Renal cortex interstitium (tissue), 11 donors: ENCODE results near the gene SSH2. TPM values are rescaled to one million over a fixed set of nuclear protein-coding genes. Genes with fewer than 3 reads are reported as not detected.

Experiments used
- DNase-seq, 11 donors: peaks; one replicate each; pipeline ENCODE4 v3.0.0-alpha.2; 2013; ENCODE audit warnings: low read depth in 9 of 11, low spot score in 4 of 11; ENCODE audit errors: extremely low read depth in 1 of 11
- polyA plus RNA-seq, 3 donors: library from polyadenylated mRNA; unstranded; fragments of 120-200 nt; gene quantifications; one replicate each; pipeline ENCODE4 v1.2.1, GENCODE V29; 2013; ENCODE audit not compliant: insufficient read length in 3 of 3

Gene SSH2
- polyA plus RNA-seq, 3 donors: 16.1 to 19.7 (median 16.5) TPM

DNA sequence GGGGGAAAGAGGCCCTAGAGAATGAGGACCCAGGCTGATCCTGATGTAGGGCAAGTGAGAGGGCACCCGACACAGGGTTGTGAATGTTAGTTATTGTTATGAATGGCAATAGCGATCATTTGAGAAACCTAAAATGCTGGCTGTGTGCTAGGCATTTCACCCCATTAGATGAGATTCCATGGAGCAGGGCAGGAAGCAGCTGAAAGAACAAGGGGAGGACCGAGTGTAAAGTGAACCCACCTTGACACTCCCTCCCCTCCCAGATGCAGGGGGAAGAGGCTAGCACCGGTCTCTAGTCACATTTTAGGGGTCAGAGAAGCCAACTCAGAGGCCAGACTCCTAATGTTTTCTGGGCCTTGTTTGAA, 306.8 kb downstream of the SSH2 start:
- DNase-seq: no peak

DNA sequence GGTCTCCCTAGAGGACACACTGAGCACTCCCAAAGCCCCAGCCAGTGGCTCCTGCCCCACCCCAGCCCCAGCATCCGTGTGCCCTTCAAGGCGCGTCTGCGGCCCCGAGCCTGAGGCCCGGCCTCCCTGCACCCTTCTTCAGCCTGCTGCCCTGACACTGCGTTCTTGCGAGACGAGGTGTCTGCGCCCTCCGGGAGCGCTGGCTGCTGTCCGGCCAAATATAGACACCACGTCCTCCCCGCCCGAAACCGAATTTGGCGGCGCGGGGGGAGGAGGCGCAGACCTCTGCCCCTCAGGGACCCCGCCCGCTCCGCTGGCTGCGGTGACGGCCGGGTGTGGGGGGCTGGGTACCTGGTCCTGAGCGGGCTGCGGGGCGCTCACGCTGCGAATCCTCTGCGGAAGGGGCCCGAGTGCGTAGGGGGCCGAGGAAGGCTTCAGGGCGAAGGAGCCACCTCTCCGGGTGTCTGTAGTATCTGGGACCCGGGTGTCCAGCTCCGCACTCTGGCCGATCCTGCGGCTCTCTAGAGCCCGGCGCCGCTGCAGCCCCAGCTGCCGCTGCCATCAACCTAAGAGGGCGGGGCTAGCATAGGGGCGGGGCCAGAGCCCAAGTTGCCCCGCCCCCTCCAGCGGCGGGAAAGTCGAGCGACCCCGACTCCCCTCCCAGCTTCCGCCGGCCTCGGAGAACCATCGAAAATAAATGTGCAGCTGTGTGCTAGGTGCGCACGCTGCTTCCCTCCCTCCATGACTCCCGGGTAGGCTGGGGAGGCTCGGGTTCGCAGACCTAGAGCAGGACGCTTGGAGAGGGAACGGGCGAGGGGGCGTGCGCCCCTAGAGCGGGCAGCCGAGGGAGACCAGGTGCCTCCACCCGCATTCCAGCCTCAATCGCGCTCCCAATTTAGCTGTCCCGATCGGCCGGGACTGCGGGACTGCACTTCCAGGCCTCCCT, 307.4 kb downstream of the SSH2 start, which contains the start of gene CORO6:
Gene CORO6 (minus strand): TSS at position 576 of the 946 bp plus-strand sequence. CDS start 1,491 bp downstream, outside the sequence.
- DNase-seq: peak in 1 of 11 donors; percentile 60

DNA sequence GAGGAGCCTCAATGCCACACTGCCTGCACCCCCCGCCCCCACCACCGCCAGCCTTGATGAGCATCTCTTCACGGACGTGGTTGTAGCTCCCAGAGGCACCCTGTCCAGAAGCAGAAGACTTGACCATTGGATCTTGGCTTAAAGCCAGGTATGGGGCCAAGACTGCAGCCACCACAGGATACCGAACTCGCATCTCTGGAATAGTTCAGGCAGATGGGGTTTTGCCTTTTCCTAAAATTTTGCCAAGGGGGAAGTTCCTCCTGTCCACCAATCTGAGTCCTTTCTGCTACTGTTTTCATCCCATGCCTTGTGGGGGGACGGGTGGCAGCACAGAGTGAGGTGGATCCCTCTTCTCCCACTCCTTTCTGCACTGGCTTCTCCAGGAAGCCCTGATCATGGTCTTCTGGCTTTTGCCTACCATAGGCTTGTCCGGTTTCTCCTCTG, 308.3 kb downstream of the SSH2 start:
- no peak for DNase-seq

DNA sequence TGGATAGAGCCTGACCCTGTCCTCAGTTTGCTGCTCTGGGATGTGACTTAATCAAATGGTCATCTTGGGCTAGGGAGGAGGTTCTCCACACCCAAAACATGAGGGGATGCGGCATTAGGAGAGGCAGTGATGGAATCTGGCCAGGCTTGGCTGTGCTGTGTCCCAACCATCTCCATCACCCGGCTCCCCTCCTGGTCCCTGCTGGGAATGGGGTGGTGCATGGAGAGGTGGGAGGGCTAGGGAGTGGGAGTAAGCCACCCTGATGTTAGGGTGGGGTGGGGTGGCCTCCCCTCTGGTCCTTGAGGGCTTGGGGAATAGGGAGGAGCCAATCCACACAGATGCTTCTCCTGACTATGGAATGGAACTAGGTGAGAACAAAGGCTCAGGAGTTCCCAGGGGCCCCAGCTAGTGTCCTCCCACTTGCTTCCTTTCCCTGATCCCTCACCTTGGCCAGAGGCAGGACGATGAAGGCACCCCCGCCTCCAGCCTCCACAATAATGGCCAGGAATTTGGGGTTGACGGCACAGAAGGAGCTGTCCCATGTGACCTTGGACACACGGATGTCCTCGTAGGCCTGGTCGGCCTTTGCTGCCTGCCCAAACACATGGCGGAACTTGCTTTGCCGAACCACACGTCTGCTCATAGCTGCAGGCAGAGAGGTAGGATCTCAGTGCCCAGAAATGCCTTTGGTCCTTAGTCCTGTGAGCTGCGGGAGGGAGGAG, 309.1 kb downstream of the SSH2 start:
- DNase-seq: no peak

DNA sequence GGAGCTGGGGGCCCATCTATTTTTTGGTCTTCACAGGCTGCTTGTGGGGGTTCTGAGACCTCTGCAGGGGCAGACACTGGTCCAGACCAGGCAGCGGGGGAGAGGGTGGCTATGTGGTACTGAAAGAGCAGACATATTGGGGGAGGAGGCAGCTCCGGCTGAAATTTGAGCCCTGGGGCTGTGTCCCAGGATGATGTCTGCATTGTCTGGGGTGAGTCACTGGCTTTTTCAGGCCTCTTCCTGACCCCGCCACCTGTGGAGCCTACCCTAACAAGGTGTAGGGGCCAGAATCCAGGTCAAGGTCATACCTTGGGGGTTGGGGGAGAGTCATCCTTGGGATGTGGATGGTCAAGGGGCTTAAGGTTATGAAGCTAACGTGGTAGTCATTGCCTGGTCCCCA, 309.8 kb downstream of the SSH2 start:
- DNase-seq: no peak

DNA sequence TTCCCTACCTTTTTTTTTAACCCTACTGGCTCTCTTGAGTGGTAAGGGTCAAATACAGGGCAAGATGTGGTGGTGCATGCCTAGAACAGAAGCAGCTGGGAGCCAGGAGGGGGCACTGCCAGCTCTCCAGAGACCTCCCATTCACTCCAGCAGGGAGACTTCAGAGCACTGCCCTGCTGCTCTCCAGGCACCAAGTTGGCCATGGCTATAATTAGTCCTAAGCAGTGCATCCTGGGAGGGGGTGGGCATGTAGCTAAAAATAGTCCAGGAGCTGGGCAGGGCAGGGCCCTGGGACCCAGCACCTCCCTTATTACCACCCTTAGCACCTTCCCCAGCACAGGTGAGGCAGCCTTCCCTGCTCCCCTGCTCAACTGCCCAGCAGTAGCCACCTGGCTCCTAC, 310.8 kb downstream of the SSH2 start:
- DNase-seq: no peak

DNA sequence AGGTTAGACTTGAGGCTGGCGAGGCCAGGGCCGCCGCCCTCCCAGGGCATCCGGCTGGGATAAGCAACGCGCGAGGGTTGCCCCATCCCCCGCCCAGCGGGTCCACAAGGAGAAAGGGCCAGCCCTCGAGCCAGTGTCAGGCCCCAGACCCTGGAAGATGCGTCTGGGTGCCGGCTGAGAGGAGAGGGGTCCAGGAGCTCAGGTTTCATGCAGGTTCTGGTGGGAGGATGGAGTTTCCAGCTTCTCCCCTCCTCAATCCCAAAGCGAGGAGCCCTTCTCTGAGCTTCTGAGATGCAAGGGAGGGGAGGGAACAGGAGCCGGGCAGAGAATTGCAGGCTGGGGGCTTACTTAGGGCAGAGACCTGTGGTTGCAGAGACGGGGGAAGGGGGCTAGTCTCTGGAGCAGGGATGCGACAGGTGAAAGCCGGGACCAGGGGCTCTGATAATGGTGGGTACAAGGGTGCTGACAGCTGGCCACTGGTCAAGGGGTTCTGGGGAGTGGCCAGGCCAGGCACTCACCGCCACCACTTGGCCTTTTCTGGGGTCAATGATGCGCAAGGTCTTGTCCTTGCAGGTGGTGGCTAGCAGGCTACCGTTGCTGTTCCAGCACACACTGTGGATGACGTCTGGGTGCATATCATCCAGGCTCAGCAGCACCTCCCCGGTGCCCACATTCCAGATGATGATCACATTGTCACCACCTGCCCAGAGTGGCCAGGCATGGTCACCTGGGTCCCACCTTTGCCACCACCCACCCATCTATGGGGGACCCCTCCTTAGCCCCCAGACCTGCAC, 311.6 kb downstream of the SSH2 start:
- DNase-seq: no peak

DNA sequence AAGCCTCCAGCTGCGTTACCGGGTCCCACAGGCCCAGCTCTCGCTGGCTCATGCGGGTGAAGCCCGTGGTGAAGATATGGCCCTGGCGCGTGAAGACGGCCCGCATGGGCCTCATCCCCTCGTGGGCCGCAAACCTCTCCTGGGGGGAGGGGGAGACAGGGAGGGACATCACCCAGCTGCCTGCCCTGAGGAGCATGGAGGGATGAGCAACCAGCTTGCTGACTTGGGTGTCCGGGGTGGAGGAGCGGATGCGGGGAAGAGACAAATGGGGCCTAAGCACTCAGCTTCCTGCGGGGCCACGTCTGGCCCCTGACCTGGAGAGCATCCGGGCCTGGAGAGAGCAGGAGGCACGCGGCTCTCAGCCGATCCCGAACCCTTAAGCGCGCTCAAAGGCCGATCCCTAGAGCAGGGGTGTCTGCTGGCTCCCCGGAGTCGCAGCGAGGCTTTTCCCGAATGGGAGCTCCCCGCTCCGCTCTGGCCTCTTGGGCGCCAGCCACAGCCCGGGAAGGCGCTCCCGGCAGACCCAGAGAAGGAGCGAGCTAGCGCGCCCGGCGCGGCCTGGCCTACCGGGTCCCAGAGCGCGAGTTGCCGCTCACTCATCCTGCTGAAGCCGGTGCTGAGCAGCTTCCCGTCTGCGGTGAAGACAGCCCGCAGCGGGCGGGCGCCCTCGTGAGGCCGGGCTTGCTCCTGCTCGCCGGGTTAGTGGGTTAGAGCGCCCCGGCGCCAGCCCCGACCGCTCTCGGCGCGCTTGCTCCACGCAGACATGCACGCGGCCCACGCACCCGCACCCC, 312.4 kb downstream of the SSH2 start:
- no peak for DNase-seq

DNA sequence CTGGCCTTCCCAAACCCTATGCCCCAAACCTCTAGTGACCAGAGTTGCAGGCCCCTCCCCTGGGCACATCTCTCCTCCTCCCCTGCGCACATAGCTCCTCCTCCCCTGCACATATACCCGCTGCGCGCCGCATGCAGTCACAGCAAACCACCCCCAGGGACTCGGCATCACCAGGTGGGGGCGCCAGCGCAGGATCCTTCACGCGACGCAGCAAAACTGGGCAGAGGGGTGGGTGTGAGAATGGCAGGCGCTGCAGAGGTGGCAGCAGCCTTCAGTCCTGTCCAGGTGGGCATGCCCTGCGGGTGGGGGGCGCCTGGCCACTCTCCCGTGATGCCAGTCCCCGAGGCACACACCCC, 312.9 kb downstream of the SSH2 start:
- peak in 4 of 11 donors; percentile 59 to 74 (median 67) for DNase-seq

DNA sequence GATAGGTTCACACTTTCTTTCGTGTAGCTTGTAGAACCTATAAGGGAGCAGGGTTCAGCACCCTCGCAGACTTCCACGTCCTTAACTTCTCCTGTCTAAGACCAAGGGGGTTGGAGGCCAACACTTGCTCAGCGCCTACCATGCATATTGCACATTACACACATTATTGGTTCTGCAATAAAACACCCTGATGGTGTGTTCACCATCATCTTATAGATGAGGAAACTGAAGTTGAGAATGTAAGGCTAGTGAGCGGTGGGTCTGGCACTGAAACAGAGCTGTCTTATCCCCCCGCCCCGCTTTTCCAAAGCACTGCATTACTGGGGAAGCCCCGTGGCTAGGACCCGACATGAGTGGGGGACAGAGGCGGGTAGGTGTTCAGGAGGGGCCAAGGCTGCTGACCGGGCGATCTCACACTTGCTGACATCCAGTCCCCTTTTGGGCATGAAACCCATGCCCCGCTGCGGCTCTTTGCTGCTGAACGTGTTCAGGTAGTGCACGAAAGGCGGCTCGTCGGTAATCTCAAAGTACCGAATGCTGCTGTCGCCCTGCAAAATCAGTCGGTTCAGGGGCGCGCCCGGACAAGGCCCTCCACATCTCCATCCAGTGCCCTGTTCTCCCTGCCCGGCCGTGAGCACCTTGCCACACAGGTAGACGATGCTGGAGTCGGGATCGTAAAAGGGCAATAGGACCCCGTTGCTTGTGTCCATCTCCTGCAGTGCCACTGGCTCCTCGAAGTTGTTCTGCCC, 313.6 kb downstream of the SSH2 start:
- no peak for DNase-seq

DNA sequence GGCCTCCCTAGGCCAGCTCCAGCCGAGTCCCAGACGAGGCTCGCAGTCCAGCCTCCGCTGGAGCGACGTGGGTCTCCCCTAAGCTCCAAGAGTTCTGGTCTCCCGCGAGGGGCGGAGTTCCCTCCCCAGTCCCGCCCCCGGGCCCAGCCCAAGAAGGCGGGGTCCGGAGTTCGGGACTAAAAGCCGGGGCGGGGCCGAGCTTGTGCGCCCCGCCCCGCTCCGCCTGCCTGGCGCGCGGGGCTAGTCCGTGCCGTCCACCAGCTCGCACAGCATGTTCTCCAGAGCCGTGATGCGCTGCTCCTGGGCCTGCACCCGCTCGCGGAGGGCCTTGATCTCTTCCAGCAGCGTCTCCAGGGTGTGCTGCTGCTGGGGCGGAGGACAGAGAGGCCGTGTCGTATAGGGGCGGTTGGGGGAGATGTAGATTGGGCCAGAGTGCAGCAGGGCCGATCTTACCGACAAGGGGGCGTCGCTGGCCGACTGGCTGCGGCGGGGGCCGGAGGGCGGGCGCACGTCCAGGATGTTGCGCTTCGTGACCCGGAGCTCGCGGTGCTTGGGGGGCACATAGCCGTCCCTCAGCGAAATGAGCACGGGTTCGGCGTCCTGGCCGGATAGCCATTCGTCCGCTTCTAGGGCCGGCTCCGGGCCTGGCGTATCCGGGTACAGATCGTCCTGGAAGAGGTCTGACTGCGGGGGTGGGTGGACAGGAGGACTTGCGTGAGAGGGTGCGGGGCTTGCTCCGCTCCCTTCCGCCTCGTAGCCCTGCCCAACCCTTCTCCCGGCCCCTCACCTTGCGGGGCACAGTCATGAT, 314.3 kb downstream of the SSH2 start:
- peak in 7 of 11 donors; percentile 68 to 82 (median 76) for DNase-seq

DNA sequence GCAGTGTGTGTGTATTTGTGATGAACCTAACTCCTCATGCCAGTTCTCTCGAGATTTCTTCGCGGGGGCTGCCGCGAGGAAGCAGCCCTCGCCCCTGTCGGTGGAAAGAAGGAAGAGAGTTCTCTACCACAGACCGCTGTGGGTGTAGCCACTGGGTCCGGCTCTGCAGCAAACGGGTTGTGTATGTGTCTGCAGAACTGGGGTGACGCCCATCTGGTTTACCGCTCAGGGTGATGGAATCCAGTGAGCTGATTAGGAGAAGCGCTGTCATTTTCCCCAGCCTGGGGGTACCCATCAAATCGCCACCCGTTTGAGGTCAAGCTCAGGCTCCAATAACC, 315.0 kb downstream of the SSH2 start:
- DNase-seq: no peak

DNA sequence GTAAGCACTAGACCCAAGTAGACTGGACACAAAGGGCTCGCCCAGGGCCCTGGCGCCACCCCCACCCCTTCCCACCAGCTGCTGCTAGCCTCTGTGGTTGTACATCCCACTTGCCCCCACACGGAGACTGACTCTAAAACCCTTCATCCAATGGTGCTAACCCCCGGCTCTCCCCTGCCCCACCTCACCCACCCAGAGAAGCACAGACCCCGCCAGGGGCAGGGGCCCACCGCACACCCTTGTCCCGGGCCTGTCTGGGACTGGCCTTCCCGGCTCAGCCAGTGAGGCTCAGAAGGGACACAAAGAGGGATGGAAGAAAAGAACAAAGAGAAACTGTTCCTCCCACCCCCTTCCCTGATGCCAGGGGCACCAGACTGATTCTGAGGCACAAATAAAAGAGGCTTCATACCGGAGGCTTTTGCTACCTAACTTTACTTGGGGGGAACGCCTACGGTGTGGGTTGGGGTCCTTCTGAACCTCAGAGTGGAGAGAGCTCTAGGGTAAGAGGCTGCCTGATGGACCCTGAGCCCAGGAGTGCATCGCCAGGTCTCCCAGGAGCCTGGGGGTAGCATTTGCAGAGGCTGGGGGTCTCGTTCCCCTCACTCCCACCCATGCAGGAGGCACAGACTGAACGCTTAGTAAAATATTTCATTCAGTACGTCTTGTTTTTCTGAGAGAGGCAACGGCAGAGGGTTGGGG, 315.5 kb downstream of the SSH2 start:
- no peak for DNase-seq

DNA sequence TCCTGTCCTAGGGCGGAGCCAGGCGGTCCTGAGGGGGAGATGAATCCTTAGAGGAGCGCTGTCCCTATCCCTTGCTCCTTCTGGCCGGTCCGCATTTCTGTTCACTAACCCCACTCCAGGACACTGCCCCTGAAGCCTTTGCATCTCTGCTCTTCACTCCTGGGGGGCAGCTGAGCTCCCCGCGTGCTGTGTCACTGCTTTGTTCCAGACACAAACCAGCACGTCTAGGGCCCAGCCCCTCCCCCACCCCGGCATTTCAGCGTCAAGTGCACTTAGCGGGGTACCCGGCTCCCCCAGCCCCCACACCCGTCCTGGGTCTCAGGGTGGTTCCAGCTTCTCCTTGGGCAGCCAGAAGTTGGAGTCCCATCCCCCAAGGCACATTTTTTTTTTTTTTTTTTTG, 316.2 kb downstream of the SSH2 start:
- DNase-seq: no peak

DNA sequence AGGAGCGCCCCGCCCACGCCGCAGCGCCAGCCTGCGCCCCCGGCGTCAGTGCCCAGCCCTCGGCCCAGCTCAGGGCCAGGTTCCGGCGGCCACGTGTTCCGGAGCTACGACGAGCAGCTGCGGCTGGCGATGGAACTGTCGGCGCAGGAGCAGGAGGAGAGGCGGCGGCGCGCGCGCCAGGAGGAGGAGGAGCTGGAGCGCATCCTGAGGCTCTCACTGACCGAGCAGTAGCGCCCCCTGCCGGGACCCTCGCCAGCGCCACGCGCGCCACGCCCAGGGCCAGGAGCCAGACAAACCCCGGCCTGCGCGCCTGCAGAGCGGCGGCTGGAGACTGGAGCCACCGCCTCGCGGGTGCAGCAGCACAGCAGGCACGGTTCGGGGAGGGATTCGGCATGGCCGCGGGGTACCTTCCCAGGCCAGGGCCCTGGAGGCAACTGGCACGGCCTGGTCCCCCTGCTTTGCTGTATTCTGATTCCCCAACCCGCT, 316.6 kb downstream of the SSH2 start:
- peak in 9 of 11 donors; percentile 74 to 91 (median 86) for DNase-seq

DNA sequence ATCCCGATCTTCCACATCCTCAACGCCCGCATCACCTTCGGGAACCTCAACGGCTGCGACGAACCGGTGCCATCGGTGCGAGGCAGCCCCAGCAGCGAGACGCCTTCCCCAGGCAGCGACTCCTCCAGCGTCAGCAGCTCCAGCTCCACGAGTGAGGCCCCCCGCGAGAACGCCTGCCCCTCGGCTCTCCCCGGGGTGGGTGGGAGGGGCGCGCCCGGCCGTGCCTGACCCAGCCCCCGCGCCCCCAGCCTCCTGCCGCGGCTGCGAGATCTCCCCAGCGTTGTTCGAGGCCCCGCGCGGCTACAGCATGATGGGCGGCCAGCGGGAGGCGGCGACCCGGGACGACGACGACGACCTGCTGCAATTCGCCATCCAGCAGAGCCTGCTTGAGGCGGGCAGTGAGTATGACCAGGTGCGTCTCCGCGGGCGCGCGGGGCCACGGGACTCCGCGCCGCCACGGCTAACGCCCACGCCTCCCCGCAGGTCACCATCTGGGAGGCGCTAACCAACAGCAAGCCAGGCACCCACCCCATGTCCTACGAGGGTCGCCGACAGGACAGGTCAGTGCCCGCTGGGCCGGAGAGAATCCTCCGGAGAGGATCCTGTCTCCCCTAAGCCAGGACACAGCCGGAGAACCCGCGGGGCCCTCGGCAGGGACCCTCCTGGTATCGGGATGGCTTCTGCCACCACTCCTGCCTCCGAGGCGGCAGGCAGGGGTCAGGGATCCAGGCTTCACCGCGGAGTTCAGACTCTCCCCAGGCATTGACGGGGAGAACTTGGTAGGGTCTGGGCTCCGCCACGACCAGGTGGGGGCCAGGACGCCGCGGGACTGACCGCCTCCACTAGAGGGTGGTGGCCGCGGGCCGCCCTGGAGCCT, 317.4 kb downstream of the SSH2 start:
- DNase-seq: no peak
